NT2/D1 (cell line): ENCODE measurements around the gene PPM1H.

Experiments
- YY1 ChIP-seq: IDR thresholded peaks from 2 replicates; pipeline ENCODE4 v1.6.1; 2011; ENCODE audit not compliant: insufficient read length, insufficient read depth
- ZNF274 ChIP-seq: IDR thresholded peaks from 2 replicates; pipeline ENCODE4 v1.6.1; 2011; ENCODE audit warnings: mild to moderate bottlenecking, low read depth, low read length

- TF ChIP-seq YY1 (no peak), ZNF274 (no peak)
Measured at GRCh38 chr12:62670986-62671720, 263.8 kb downstream of the PPM1H start.
